Thoracic aorta (tissue), 2 donors: ENCODE measurements around the gene TMEM62. TPM values are rescaled to one million over a fixed set of nuclear protein-coding genes. Genes with fewer than 3 reads are reported as not detected.

Source experiments
- ATAC-seq: fragments of 150-250 bp; one replicate; pipeline ENCODE4 v1.8.0; 2017; ENCODE audit warnings: low read depth; ENCODE audit not compliant: insufficient number of reproducible peaks, low FRiP score
- DNase-seq: peaks from one replicate; pipeline ENCODE4 v3.0.0-alpha.2; 2020; ENCODE audit warnings: low spot score
- H3K27ac ChIP-seq, 2 donors: fragments of 200-600 bp; sonication (generic); 1 replicate in 1 of 2; 2 replicates in 1 of 2; pipeline ENCODE4 v1.5.1; 2016; ENCODE audit warnings: mild to moderate bottlenecking in 2 of 2, moderate library complexity in 2 of 2
- H3K27me3 ChIP-seq: fragments of 200-600 bp; sonication (generic); replicated peaks from 2 replicates; pipeline ENCODE4 v1.6.0; 2016; ENCODE audit warnings: mild to moderate bottlenecking; ENCODE audit not compliant: insufficient read depth
- H3K36me3 ChIP-seq: fragments of 200-600 bp; sonication (generic); one replicate; pipeline ENCODE4 v1.5.1; 2016
- H3K4me1 ChIP-seq, 2 donors: fragments of 200-600 bp; sonication (generic); 1 replicate in 1 of 2; 2 replicates in 1 of 2; pipeline versions ENCODE4 v1.5.1 to v1.6.0; 2016; ENCODE audit warnings: low read depth in 2 of 2, mild to moderate bottlenecking in 1 of 2; ENCODE audit not compliant: control insufficient read depth in 1 of 2
- H3K4me3 ChIP-seq: fragments of 200-600 bp; sonication (generic); 2 replicates; pipeline ENCODE4 v1.5.1; 2016; ENCODE audit warnings: mild to moderate bottlenecking
- H3K9me3 ChIP-seq: fragments of 200-600 bp; sonication (generic); 2 replicates; pipeline ENCODE4 v1.5.1; 2016
- total RNA-seq, 2 donors: library from RNA; depleted of rRNA; stranded (reverse); fragments of >200 nt; gene quantifications; one replicate each; pipeline versions ENCODE4 v1.1.0 to v1.2.3, GENCODE V29; 2016
- TF ChIP-seq, protein P1 (sequence below): fragments of 200-600 bp; sonication (generic); IDR thresholded peaks from one replicate; pipeline ENCODE4 v1.5.1; 2019; ENCODE audit warnings: antibody characterized with exemption

Gene TMEM62
- total RNA-seq, 2 donors from 2014 or later = 22.5 to 51.1 TPM

DNA sequence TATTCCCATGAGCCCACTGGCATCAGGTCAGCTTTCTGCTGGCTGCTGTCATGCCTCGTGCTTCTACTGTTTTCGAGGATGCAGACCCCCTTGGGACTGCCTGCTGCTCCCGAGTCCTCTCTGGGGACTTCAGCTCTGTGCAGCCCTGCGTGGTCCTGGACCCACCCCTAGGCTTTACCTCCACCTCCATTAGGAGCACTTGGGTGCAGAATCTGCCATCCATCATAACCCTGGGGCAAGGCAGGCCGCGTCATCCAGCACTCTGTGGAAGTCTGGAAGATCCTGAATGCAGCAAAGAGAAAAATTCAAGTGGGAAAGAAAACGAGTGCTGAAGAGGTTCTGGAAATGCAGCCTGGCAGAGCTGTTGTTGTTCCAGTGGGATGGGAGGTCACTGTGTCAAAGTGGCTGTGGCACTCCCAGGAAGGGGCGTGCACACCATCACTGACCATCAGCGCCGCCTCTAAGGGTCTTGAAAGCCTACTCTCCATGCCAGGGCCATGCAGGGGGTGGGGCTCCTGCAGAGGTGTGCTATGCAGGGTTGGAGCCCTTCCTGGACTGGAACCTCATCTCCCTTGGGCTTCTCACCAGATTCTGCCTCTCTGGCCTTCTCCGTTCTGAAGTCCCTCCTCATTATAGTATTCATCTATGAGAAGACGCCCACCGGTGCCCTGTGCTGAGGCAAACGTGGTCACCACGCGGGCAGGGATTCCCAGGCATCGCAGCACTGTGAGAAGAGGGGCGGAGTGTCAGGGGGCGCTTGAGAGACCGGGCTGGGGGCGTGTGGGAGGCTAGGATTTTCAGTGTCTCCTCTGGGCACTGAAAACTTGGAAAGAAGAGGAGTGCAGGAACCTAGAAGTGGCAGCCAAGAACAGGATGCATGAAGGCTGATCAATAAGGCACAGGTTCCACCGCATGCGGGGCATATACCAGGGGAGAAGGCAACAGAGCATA is 74.9 kb downstream of the TMEM62 start:
- TF ChIP-seq, protein P1, sequence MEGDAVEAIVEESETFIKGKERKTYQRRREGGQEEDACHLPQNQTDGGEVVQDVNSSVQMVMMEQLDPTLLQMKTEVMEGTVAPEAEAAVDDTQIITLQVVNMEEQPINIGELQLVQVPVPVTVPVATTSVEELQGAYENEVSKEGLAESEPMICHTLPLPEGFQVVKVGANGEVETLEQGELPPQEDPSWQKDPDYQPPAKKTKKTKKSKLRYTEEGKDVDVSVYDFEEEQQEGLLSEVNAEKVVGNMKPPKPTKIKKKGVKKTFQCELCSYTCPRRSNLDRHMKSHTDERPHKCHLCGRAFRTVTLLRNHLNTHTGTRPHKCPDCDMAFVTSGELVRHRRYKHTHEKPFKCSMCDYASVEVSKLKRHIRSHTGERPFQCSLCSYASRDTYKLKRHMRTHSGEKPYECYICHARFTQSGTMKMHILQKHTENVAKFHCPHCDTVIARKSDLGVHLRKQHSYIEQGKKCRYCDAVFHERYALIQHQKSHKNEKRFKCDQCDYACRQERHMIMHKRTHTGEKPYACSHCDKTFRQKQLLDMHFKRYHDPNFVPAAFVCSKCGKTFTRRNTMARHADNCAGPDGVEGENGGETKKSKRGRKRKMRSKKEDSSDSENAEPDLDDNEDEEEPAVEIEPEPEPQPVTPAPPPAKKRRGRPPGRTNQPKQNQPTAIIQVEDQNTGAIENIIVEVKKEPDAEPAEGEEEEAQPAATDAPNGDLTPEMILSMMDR = no peak
- H3K36me3 ChIP-seq = no peaks in the 10 kb centered on the region
- H3K4me3 ChIP-seq = no peak overlapping the region
- DNase-seq (no peak), ATAC-seq (no peak)
- no peaks in the 10 kb centered on the region for H3K9me3 ChIP-seq
- no peaks in the 10 kb centered on the region for H3K4me1 ChIP-seq
- H3K27me3 ChIP-seq = no peaks in the 10 kb centered on the region
- H3K27ac ChIP-seq = no peak overlapping the region

DNA sequence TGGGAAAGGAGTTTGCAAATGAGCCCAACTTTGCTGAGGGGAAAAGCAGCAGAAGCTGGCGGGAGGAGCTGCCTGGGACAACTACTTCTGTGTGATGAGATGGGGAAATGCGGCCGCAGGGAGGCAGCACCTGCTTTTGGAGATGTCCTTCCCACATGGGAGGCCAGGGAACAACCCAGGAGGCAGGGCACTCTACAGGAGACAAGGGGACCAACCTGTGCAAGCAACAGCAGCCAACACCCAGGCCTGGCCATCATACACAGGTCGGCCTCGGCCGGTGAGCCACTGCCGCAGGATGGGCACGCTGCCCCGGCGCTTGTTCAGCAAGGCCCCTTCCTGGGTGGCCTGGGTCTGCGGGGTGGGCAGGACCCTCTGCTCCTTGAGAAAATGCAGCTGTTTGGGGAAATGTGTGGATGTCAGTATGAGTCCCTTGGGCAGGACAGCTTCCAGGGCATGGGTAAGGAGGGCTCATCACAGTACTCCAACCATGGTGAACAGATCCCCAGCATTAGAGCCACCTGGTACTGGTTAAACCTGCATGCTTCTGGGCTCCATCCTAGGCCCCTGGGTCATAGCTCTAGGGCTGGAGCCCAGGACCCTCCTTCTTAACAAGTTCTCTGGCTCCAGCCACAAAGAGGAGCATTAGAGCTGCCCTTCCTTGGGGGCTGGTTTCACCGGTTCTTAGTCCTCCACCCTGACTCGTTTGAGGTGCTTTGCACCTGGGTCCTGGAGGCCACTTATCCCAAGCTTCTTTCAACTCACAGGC is 75.9 kb downstream of the TMEM62 start:
- TF ChIP-seq, protein P1 = no peak
- Histone ChIP-seq H3K4me1 (no peaks in the 10 kb centered on the region), H3K27ac (no peak overlapping the region), H3K9me3 (no peaks in the 10 kb centered on the region), H3K4me3 (no peak overlapping the region), H3K36me3 (no peaks in the 10 kb centered on the region), H3K27me3 (no peaks in the 10 kb centered on the region)
- DNase-seq (no peak), ATAC-seq (no peak)

DNA sequence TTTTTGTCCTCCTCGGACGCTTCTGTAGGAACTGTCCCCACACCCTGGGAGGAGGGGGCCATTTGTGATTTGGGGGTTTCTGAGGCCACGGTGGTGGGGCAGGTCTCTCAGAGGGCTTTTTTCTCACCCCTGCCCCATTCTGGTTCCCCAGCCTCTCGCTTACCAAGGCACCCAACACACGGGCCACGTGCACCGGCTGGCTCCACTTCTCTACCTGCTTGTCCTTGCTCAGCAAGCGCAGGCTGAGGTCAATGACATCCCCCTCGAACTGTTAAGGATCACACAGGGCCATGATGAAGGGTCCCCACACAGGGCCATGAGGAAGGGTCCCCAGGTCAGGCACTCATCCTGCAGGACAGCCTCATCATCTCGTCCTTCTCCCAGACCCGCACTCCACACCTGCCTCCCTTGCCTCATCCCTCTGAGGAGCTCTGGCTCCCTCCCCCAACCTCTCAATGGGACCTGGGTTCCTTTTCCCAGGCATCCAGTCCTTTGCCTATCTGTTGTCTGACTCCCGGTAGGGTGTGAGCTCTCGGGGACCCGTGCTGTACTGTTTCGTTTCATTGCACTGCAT is 76.9 kb downstream of the TMEM62 start:
- Histone ChIP-seq H3K4me1 (no peaks in the 10 kb centered on the region), H3K27me3 (no peaks in the 10 kb centered on the region), H3K27ac (no peak overlapping the region), H3K4me3 (no peak overlapping the region), H3K9me3 (no peaks in the 10 kb centered on the region), H3K36me3 (no peaks in the 10 kb centered on the region)
- DNase-seq (no peak), ATAC-seq (no peak)
- TF ChIP-seq, protein P1 = no peak

DNA sequence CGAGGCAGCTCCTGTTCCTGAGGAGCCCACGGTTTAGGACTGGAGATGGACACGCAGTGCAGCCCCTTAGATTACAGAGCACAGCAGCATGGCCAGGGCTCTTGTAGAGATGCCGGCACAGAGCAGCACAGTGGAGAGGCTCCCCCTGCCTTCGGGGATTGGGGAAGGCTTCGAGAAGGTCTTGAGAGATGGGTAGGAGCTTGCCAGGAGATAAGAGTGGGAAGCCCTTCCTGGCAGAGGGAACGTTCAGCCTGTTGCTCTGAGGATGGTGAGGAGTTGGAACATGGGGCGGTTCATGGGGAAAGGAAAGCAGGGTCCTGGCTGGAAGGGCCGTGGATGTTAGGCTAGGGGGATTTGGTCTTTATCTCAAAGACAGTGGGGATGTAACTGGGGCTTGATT is 77.4 kb downstream of the TMEM62 start:
- no peaks in the 10 kb centered on the region for H3K27me3 ChIP-seq
- no peak overlapping the region for H3K27ac ChIP-seq
- ATAC-seq (no peak), DNase-seq (no peak)
- H3K9me3 ChIP-seq = no peaks in the 10 kb centered on the region
- H3K4me3 ChIP-seq = no peak overlapping the region
- no peaks in the 10 kb centered on the region for H3K36me3 ChIP-seq
- TF ChIP-seq, protein P1 = no peak
- H3K4me1 ChIP-seq = no peaks in the 10 kb centered on the region

DNA sequence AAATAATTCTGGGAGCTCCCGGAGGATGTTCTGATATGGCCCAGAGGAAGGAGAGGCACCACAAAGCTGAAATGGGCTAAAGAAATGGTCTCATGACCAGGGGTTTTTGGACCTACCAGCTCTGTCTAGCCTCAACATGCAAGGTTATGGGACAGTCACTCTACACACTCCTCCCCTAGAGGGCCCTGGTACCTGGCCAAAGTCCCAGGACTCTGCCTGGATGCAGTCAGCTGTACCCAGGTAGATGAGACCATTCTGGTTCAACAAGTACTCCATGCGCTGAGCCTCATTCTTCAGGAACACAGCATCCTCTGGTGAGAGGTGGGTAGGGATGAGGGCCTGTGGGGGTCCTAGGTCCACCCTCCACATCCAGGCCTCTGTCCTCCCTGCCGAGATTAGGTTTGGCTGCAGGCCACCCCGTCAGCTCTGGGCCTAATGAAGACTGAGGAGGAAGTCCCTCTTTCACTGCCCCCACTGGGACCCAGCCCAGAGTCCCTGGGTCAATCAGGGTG is 77.9 kb downstream of the TMEM62 start:
- no peak overlapping the region for H3K4me3 ChIP-seq
- TF ChIP-seq, protein P1 = no peak
- ATAC-seq (no peak), DNase-seq (no peak)
- no peaks in the 10 kb centered on the region for H3K9me3 ChIP-seq
- H3K27ac ChIP-seq = no peak overlapping the region
- no peaks in the 10 kb centered on the region for H3K36me3 ChIP-seq
- no peaks in the 10 kb centered on the region for H3K4me1 ChIP-seq
- H3K27me3 ChIP-seq = no peaks in the 10 kb centered on the region
